NCI-H510A (cell line): Measurements from ENCODE around the gene RICTOR.

Experiments
- DNase-seq: peaks from one replicate; lab custom pipeline; 2025; lab: John Stamatoyannopoulos, UW

The RICTOR gene

DNA sequence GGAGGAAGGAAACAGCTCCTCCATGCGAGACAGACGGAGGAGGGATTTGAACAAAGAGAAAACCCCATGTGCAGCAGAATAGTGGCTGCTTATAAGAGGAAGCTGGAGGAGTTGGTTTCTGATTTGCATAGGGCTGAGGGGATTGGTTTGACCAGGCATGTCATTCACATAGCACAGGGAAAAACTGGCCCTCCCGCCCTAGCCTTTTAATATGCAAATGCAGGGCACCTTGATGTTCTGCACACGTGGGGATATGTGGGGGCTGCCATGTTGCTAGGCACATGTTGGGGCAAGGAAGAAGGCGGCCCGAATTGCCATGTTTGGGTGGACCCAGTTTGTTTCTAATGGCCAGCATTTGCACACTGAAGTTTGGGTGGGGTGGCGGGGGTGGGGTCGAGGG lies 186.2 kb downstream of the RICTOR start:
- DNase-seq = no peak
